ENCODE measurements around the gene COX7A2. TPM values are rescaled to one million over a fixed set of nuclear protein-coding genes. Genes with fewer than 3 reads are reported as not detected.

The COX7A2 gene
- total and polyA plus RNA-seq, 2 donors (not counting 1 experiment from before 2014, with no cell fraction given) = 83.8 to 160 TPM

GRCh38 chr6:75263401-75263750, 19.8 kb upstream of the COX7A2 start:
- Histone ChIP-seq H3K4me2 (replicated peaks; ENCODE audit: low read depth, low read length, poor library complexity, severe bottlenecking) (no peak overlapping the region), H3K4me3 (ENCODE audit: control extremely low read depth in 1 of 5, extremely low read depth in 1 of 5, insufficient read depth in 1 of 5, low read depth in 2 of 5, low read length in 4 of 5) (no peak overlapping the region), H4K20me1 (ENCODE audit: control insufficient read depth, insufficient read depth, low read length, poor library complexity, severe bottlenecking) (peaks cover 41% of the 10 kb centered on the region), H3K4me1 (ENCODE audit: control insufficient read depth in 2 of 2, insufficient read depth in 2 of 2, low read length in 2 of 2) (no peaks in the 10 kb centered on the region), H3K9ac (ENCODE audit: low read length) (no peak overlapping the region), H3K79me2 (ENCODE audit: control insufficient read depth, insufficient read depth, low read length) (peaks cover 19% of the 10 kb centered on the region), H3K27me3 (replicated peaks in 1 of 4; ENCODE audit: control extremely low read depth in 1 of 4, control insufficient read depth in 3 of 4, insufficient read depth in 4 of 4, low read length in 3 of 4) (no peaks in the 10 kb centered on the region), H3K36me3 (replicated peaks in 1 of 2; ENCODE audit: control extremely low read depth in 1 of 2, control insufficient read depth in 1 of 2, extremely low read depth in 1 of 2, insufficient read depth in 2 of 2, low read length in 1 of 2) (peaks cover 13 to 46% of the 10 kb centered on the region in 2 experiments), H3K9me3 (ENCODE audit: control extremely low read depth in 1 of 3, control insufficient read depth in 2 of 3, insufficient read depth in 1 of 3, low read length in 2 of 3) (no peaks in the 10 kb centered on the region), H2AFZ (ENCODE audit: insufficient read depth, low read depth, low read length, poor library complexity, severe bottlenecking) (no peak overlapping the region), H3K27ac (ENCODE audit: low read length in 2 of 2) (no peak overlapping the region)
- ChIA-PET CTCF (interaction anchor here (0.8 kb wide), 1 partner anchor 283 kb away, joined by 3 read pairs; no protein-coding TSS in a partner anchor), POLR2A (no interaction called here)
- Mint-ChIP-seq H3K4me3 (no peak overlapping the region), H3K9me3 (ENCODE audit: insufficient read depth) (no peaks in the 10 kb centered on the region), H3K27ac (no peak overlapping the region), H3K27me3 (no peaks in the 10 kb centered on the region), H3K4me1 (peaks cover 5% of the 10 kb centered on the region)
- DNase-seq (no peak), ATAC-seq (ENCODE audit: low read depth) (no peak)
- intact Hi-C loops (cut with micrococcal nuclease) = no loop called here
- TF ChIP-seq EZH2 (IDR thresholded peaks at IDR 0.05; ENCODE audit: borderline replicate concordance, insufficient read depth, low read depth, low read length, poor library complexity, severe bottlenecking) (no peak), CTCF (IDR thresholded peaks at IDR 0.05) (no peak)

GRCh38 chr6:75262716-75263400, 19.3 kb upstream of the COX7A2 start:
- no peak overlapping the region for H3K4me3 ChIP-seq (ENCODE audit: control extremely low read depth in 1 of 5, extremely low read depth in 1 of 5, insufficient read depth in 1 of 5, low read depth in 2 of 5, low read length in 4 of 5)
- CTCF ChIA-PET = interaction anchor here (0.7 to 1.6 kb wide), 3 partner anchors 9 to 284 kb away, joined by 3 to 4 read pairs (median 3); no protein-coding TSS in a partner anchor
- ATAC-seq (ENCODE audit: low read depth) = no peak
- no peak for TF ChIP-seq CTCF (IDR thresholded peaks at IDR 0.05)
- no peak for TF ChIP-seq EZH2 (IDR thresholded peaks at IDR 0.05; ENCODE audit: borderline replicate concordance, insufficient read depth, low read depth, low read length, poor library complexity, severe bottlenecking)
- no peak for DNase-seq
- Mint-ChIP-seq H3K27me3 (no peaks in the 10 kb centered on the region), H3K4me1 (peaks cover 5% of the 10 kb centered on the region), H3K9me3 (ENCODE audit: insufficient read depth) (no peaks in the 10 kb centered on the region), H3K27ac (no peak overlapping the region), H3K4me3 (no peak overlapping the region)
- peaks cover 13 to 49% of the 10 kb centered on the region in 2 experiments for H3K36me3 ChIP-seq (replicated peaks in 1 of 2; ENCODE audit: control extremely low read depth in 1 of 2, control insufficient read depth in 1 of 2, extremely low read depth in 1 of 2, insufficient read depth in 2 of 2, low read length in 1 of 2)
- no peak overlapping the region for H3K4me2 ChIP-seq (replicated peaks; ENCODE audit: low read depth, low read length, poor library complexity, severe bottlenecking)
- no CpG with 5 or more reads among the region's 4 CpGs for WGBS (ENCODE audit: insufficient coverage)
- no peak overlapping the region for H3K9ac ChIP-seq (ENCODE audit: low read length)
- POLR2A ChIA-PET = no interaction called here
- H3K27me3 ChIP-seq (replicated peaks in 1 of 4; ENCODE audit: control extremely low read depth in 1 of 4, control insufficient read depth in 3 of 4, insufficient read depth in 4 of 4, low read length in 3 of 4) = no peaks in the 10 kb centered on the region
- H3K4me1 ChIP-seq (ENCODE audit: control insufficient read depth in 2 of 2, insufficient read depth in 2 of 2, low read length in 2 of 2) = no peaks in the 10 kb centered on the region
- no peak overlapping the region for H3K27ac ChIP-seq (ENCODE audit: low read length in 2 of 2)
- no peaks in the 10 kb centered on the region for H3K9me3 ChIP-seq (ENCODE audit: control extremely low read depth in 1 of 3, control insufficient read depth in 2 of 3, insufficient read depth in 1 of 3, low read length in 2 of 3)
- peaks cover 36% of the 10 kb centered on the region for H4K20me1 ChIP-seq (ENCODE audit: control insufficient read depth, insufficient read depth, low read length, poor library complexity, severe bottlenecking)
- no peak overlapping the region for H2AFZ ChIP-seq (ENCODE audit: insufficient read depth, low read depth, low read length, poor library complexity, severe bottlenecking)
- intact Hi-C loops (cut with micrococcal nuclease) = no loop called here
- H3K79me2 ChIP-seq (ENCODE audit: control insufficient read depth, insufficient read depth, low read length) = peaks cover 19% of the 10 kb centered on the region

Data from B cell (primary cell).